ENCODE measurements around the gene CT45A6.
"Not testable (repeated sequence)": the region's sequence is repeated elsewhere in the genome, so short reads cannot be mapped to it uniquely, and the experiment has no call there.

CT45A6 gene

DNA sequence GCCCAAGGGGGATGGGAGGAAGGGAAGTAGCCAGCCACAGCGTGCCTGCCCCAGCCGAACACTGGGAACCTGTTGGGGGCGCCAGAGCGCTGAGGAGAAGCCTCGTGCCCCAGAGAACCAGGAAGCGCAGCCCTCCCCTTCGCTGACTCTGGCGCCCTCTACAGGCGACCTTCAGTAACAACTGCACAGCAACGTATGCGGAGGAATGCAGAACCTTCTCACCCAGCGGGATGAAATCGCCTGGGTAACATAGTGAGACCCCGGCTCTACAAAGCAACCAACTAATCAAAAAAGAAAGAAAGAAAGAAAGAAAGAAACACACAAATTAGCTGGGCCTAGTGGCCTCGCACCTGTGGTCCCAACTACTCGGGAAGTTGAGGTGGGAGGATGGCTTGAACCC, at the start of gene CT45A6:
Gene CT45A6 (minus strand): TSS at position 101 of the 400 bp plus-strand sequence. CDS start 3,794 bp downstream, outside the sequence.
- not testable (repeated sequence) for DNase-seq

DNA sequence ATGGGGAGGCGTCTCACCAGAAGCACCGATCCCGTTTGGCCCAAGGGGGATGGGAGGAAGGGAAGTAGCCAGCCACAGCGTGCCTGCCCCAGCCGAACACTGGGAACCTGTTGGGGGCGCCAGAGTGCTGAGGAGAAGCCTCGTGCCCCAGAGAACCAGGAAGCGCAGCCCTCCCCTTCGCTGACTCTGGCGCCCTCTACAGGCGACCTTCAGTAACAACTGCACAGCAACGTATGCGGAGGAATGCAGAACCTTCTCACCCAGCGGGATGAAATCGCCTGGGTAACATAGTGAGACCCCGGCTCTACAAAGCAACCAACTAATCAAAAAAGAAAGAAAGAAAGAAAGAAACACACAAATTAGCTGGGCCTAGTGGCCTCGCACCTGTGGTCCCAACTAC, 34.6 kb upstream of the CT45A6 start, which contains the start of gene CT45A7:
Gene CT45A7 (minus strand): TSS at position 101 of the 400 bp plus-strand sequence. CDS start 3,747 bp downstream, outside the sequence.
- not testable (repeated sequence) for DNase-seq

- not testable (repeated sequence) for DNase-seq
These were observed 17.3 kb upstream of the CT45A6 start, which contains the start of gene CT45A2 for GRCh38 chrX:135819912-135820311. TSS of gene CT45A2 (minus strand) at chrX:135820012. CDS start at chrX:135816265, 3,747 bp downstream.

GRCh38 chrX:135785403-135785802, 17.2 kb downstream of the CT45A6 start, which contains the start of gene CT45A5:
TSS of gene CT45A5 (minus strand) at chrX:135785503. CDS start at chrX:135781729, 3,774 bp downstream.
- DNase-seq: not testable (repeated sequence)

- DNase-seq: not testable (repeated sequence)
These were observed 34.5 kb downstream of the CT45A6 start, which contains the start of gene CT45A3 for GRCh38 chrX:135768091-135768490. TSS of gene CT45A3 (minus strand) at chrX:135768191. CDS start at chrX:135764444, 3,747 bp downstream.

DNA sequence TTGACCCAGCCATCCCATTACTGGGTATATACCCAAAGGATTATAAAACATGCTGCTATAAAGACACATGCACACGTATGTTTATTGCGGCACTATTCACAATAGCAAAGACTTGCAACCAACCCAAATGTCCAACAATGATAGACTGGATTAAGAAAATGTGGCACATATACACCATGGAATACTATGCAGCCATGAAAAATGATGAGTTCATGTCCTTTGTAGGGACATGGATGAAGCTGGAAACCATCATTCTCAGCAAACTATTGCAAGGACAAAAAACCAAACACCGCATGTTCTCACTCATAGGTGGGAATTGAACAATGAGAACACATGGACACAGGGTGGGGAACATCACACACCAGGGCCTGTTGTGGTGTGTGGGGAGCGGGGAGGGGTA, 57.8 kb downstream of the CT45A6 start:
- not testable (repeated sequence) for DNase-seq
